NOMO-1 (cell line): ENCODE results near the gene PXDC1.

Source experiments
- DNase-seq, 2 experiments: peaks; one replicate each; lab custom pipeline; 2025; ENCODE audit not compliant: unreplicated experiment in 2 of 2; lab: John Stamatoyannopoulos, UW

PXDC1 gene, protein sequence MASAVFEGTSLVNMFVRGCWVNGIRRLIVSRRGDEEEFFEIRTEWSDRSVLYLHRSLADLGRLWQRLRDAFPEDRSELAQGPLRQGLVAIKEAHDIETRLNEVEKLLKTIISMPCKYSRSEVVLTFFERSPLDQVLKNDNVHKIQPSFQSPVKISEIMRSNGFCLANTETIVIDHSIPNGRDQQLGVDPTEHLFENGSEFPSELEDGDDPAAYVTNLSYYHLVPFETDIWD

DNA sequence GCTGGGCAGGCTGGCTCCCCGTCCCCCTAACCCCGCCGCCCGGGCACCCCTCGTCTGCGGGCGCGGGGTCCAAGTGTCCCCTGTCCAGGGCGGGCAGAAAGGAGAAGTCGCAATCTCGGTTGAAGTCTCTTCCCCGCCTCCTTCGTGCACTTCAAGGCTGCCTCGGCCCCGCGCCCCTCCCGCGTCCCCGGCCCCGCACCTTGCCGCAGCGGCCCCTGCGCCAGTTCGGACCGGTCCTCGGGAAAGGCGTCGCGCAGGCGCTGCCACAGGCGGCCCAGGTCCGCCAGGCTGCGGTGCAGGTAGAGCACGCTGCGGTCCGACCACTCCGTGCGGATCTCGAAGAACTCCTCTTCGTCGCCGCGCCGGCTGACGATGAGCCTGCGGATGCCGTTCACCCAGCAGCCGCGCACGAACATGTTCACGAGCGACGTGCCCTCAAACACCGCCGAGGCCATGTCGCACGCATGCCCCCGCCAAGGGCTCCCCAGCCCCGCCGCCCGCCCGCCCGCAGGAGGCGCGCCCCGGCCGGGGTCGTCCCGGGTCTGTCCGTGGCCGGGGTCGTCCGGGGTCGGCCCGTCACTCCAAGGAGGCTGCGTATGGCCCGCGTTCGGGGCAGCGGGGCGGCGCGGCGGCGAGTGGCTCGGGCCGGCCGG, at the start of gene PXDC1:
Gene PXDC1 (minus strand): TSS at position 637 of the 653 bp plus-strand sequence. CDS start 182 bp downstream, at position 455.
- DNase-seq = no peak

DNA sequence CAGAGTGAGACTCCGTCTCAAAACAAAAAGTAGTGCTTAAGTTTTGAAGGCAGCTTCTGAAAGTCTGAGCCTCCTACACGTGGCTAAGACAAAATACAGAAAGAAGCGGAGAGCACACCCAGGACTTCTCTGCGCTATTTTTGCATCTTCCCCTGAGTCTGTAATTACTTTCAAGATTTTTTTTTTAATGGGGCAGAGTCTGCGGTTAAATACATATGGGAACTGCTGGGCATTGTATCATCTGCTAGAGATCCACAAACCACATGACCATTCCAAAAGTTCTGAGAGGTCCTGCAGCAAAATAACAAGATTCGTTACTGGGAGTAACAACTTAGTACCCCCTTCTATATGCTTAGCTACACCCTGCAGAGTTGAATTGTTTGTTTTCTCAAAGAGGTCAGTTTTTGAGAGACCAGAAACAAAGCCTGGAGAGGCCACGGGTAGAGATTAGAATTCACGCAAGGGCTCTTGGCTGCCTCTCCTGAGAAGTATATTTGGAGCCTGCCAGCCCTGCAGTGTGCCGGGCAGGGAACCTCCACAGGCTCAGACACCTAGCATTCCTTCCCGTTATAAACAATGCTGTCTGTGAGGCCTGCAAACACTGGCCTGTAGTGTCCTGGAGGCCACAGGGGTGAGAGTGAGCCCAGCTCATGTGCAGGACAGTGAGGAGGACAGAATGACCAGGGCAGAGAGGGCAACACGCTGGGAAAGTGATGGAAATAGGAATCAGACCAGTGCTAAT, 49.5 kb upstream of the PXDC1 start:
- no peak for DNase-seq

DNA sequence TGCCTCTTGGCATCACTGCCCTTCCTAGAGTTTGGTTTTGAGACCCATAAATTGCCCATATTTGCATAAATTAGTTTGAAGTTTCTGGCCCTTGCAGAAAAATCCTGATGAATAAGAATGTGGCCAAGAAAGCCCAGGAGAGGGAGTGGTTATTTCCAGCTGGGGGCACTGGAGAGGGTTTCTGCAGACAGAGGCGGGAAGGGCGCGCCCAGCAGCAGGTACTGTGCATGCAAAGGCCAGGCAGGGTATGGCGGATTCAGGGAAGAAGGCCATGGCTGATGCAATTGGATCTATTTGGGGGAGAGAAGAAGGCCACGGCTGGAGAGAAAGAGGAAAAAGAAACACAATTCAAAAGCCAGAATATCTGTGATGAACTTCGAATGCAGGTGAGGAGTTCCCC, 48.2 kb upstream of the PXDC1 start:
- DNase-seq = no peak

DNA sequence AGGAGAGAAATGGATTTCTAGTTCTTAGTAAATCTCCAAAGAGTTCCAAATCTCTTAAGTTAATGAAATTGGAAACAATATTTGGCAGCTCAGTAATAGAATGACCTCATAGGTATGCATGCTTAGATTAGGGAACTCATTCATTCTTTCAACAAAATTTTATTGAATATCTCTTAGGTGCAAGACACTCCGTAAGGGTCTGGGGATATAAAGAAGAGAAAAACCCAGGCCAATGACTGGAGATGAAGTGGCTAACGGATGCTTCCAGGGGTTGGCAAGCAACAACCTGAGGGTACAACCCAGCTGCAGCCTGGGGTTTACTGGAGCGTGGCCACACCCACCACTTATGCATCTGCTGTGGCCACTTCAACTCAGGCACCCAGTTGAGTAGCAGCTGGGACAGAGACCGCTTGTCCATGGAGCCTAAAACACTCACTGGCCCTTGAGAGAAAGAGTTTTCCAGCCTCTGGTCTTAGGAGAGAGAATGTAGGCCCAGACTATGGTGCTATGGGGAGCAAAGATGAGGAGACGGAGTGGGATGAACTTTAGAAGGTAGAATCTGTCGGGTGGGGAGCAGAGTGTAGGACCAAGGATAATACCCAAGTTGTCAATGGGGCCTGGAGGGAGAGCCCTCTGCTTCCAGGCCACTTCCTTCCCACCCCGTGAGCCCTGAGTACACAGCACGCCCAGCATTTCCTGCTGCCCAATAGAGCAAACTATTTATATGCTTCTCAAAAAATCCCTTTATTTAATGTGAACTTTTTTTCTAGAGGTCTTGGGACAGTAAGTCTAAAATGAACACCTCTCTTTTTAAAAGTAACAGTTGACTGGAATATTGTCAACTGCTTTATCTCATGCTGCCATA, 46.8 kb upstream of the PXDC1 start:
- no peak for DNase-seq

DNA sequence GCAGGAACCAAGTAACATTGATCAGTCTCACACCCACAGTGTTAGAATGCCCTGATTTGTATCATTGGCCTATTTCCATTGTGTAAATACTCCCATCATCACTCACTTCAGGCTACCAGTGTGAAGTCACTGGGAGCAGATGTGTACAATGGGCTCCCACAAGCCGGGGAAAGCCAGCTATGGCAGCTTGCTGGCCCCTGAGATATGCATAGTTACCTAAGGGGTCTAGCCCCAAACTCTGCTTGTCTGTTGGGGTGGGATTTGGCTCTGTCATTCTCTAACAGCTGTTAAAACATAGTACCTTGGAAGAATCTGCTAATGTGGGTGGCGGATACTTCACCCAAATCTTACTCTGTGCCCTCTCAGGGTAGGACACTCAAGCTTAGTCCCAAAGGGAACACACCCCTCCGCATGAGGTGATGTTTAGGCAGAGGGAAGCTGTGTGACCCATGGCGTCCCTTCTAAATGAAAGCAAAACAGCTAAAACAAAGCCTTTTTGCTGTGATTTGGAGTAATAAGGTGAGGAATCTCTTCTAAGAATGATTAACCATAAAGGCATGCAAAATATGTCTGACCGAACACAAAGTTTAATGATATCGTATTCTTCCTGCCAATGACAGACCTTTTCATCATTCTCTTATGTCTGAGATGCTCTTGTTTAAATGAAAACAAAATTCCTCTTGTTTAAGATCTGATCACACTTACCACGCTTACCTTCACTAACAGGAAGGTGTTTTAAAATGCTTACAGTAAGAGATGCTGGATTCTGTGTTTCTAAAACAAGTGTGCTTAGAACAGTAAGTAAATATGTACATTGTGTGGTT, 45.9 kb upstream of the PXDC1 start:
- DNase-seq = no peak

DNA sequence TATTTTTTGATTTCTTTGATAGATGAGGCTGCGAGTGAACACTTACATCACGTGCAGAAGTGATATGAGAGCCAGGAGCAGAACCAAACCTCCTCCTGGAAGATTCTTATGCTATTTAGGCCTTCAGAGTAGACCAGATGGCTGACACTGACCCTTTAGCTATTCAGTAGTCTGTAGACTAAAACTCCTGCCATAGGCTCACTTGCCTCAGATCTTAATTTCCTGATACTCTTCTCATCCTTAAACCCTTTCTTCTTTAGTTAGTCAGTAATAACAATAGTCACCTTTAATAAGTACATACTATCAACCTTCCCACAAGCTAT, 45.2 kb upstream of the PXDC1 start:
- DNase-seq = no peak

DNA sequence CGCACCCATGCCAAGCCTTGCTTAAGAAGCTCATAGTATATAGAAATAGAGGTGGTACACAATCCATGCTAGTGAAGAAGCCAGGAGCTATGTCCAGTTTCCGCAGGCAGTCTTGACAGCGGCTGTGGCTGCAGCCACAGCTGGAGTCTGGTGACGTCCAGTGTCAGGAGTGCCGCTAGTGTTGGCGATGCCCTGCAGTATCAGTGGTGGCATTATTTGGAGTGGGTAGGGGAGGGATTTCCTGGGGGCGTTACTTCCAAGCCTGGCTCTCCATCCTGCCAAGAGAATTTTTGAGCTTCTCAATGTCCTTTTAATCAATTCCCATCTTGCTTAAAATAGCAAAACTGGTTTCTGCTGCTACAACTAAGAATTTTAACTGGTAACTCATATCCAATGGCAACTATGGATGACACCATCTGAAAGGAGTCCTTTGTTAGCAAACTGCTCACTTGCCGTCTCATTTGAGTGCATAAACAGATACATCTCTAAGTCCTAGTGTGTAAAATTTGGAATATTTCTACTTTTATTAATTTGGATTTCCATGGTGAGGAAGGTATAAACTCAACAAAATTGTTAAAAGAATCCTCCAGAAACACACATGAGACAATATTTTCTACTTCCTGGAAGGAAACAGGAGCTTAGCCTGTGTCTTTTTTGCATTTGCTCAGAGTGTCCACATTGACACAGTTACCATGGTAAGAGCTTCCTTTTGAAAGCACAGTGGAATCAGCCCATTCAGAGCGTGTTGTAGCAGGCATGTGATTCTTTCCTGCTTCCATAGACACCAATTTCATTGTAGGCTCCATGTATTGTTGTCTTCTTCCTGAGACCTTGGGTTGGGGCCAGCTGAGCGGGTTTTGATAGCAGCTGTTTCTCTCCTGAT, 44.6 kb upstream of the PXDC1 start:
- no peak for DNase-seq

DNA sequence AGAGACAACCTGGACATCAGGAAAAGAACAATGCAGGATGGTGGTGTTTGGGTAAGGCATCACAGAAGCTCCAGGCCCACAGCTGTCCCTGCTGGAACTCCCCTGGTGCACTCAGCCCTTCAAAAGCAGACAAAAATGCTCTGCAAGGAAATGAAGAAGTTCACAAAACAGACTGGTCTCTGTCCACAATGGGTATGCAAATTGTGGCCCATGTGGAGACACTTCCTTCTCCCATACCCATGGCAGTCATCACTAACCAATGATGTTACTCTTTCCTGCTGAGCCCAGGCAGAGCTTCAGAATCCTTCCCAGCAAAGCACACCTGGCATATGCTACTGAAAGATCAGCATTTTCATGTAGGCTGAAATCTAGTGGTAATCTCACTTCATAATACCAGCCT, 42.6 kb upstream of the PXDC1 start:
- no peak for DNase-seq

DNA sequence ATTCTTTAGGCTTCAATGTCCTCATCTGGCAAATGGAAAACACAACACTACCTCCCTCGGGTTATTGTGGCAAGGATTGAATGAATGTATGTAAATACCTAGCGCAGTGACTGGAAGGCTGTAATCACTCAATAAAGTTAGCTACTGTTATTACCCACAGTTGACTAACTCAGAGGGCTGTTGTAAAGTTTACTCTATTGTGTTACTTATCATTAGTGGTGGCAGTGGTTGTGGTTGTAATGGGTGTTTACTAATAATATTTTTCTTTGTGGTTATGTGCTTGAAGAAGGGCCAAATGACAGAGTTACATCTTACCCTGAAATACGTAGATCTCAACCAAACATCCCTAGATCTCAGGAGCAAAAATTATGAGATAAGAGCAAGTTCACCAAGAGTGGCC, 42.0 kb upstream of the PXDC1 start:
- DNase-seq = no peak

DNA sequence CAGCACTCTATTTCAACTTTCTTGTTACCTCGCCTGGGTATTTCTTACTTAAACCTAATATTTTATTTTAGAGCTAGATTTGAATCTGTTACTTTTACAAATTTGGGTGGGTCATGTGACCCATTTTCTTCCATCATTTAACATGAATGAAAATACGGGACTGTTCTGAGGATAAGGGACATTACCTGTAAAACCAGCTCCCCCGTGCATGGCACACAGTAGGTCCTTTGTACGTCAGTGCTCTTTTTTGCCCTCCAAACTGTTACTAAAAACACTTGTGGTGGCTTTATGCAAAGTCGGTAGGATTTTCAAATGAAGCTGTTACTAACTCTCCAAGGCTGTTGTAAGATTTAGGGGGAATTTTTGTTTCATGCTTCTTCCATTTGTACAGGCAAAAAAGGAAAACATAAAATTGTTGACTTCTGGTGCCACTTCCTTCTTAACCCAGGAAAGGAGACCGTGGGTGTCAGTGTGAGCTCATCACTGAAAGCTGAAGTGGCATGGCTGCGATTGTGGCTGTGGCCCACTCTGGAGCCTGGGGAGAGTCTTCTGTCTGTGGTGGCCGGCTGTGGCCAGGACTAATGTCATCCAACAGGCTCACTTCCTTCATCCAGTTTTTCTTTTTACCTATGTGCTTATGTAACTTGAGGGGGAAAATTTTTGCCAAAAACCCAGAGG, 40.2 kb upstream of the PXDC1 start:
- no peak for DNase-seq

DNA sequence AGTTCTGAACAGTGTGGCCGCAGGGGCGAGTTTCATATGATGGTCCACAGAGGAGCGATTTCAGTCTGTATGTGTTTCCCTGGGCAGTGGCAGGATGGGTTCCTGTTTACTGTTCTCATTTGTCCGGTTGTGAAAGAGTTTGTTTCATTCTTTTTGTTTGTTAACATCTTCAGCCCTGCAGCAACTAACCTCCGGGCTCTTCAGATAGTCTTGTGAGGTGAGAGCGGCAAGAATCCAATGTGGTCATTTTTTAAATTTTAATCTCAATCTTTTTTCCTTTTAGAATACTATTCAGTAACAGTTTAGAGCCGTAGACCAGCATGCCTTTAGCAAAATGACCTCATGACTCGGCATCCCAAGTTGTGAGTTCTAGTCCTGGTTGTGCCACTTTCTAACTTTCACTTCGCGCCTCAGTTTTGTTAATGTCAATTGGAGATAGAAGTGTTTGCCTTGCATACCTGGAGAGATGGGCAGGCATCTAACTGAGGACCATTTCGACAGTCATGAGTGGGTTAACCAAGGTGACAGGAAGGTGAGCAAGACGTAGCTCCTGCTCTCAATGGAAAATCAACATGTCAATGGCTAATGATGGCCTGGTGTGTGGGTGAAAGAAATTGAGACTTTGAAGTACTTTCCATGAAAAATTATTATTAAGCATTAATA, 38.5 kb upstream of the PXDC1 start:
- no peak for DNase-seq

DNA sequence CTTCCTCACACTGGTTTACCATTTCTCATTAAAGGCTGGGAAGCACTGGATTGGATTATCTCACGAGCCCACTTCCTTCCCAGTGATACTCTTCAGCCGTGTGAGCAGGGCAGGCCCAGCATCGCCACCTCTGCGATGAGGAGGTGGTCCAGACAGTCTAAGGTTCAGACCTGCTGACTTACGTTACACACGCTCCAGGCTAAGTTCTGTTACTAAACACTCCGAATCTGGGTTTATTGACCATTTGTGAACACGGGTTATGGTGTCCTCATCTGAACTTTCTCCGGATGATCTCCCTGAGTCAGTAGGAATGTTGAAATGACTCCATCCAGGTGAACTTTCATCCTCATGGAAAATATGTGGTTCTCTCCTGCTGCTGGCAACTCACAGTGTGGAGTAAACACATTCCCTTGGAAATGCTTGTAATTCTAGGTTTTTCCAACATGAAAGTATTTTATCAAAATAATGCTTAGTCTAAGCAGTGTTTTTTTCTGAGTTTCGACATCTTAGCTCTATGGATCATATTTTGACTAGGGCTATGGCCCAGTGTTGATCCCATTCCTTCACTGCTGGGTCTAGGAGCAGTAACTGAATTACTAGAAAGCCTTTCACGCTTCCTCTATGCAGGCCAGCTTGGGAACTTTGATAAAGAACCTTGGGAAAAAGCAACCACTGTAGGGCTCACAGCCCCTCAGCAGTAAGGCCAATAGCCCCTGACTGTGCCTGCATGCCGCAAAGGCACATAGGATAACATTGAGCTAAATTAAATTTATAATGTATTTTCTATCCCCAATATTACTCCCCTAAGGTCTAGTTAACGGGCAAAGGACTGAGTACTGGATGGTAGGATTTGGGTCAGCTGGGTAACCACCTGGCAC, 37.7 kb upstream of the PXDC1 start:
- no peak for DNase-seq

DNA sequence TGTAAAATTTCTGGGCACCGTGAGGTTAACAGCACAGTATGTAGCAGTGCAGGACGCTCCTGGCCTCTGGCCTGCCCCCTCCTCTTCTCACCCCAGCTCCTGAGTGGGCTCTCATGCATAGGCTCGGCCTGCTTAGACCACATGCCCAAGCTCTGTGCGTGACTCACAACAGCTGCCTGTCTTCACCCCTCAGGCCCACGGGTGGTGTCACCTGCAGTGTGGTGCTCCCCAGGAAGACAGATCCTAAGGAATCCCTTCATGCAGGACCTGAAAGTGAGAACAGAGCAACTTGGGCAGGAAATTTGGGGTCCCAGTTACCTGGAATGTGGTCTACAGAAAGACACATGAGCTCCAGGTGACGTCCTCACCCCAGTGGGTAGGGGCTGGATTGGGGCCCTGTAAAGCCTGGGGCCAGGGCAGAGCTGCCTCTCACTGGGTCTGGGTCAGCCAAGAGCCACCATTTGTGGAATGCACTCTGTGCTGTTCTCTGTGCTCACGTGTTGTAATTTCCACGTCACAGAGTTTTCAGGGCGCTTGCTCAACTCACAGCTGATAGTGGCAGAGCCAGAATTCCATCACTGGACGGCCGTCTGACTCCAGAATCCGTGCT, 37.0 kb upstream of the PXDC1 start:
- DNase-seq = no peak

DNA sequence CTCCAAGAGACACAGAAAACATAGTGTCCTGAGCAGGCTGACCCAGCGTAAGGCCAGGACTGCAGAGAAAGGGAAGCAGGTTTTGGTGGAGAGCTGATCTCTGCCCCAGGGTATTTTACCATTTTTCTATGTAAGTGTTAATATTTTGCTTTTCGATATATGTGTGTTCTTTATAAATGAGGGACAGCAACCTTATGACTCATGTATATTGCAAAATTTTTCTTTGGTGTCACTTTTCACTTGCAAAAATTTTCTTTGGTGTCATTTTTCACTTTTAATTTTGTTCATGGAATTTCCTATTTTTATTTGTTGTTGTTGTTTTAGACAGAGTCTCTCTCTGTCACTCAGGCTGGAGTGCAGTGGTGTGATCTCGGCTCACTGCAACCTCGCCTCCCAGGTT, 34.6 kb upstream of the PXDC1 start:
- DNase-seq = no peak

DNA sequence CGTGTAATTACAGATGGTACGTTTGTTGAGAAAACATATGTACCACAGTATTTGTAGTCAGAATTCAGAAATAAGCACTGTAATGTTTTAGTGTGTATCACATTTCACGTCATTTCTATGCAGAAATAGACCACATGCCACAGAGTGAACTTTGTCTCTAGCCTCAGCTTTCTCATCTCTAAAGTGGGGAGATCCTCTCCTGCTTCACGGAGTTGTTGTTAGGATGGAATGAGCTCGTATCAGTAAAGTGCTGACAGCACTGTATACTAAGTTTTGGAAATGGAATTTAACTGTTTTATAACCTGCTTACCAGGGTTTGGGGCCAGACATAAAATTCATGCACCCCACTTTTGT, 34.2 kb upstream of the PXDC1 start:
- DNase-seq = no peak

DNA sequence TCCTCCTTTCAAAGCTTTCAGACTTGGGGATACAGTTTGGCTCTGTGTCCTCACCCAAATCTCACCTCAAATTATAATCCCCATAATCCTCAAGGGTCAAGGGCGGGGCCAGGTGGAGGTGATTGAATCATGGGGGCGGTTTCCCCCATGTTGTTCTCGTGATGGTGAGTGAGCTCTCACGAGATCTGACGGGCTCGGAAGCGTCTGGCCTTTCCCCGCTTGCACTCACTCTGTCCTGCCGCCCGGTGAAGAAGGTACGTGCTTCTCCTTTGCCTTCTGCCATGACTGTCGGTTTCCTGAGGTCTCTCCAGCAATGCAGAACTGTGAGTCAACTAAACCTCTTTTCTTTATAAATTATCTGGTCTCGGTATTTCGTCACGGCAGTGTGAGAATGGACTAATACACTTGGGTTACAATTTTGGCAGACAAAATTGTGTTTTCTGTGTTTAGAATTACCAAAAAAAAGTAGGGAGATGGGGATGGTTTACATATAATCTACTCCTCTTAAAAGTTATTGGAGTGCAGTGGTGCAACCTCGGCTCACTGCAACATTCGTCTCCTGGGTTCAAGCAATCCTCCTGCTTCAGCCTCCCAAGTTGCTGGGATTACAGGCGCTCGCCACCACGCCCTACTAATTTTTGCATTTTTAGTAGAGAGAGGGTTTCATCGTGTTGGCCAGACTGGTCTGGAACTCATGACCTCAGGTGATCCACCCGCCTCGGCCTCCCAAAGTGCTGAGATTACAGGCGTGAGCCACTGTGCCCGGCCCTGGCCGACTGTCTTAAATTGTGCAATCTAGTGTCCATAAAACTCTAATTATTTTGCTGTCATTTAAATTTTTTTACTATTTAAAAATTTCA, 33.6 kb upstream of the PXDC1 start:
- DNase-seq = no peak
